ENCODE data around the gene ASCC3.

Gene ASCC3

DNA sequence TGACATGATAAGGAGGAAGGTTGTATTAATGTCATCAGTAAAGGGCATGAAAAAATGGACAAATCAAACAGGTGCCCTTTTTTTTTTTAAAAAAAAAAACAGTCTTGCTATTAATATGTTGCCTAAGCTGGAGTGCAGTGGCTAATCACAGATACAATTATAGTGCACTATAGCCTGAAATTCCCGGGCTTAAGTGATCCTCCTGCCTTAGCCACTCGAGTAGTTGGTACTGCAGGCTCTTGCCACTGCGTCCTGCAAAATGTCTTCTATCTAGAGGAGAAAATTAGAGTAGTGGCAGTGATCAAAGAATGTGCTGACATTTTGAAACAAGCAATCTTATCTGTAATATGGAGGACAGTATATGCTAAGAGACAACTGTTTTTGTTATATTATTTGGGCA lies 127.7 kb downstream of the ASCC3 start:
- TF ChIP-seq YY1 (IDR thresholded peaks at IDR 0.05; ENCODE audit: low read depth): no peak
- TF ChIP-seq CREB1 (IDR thresholded peaks at IDR 0.05; ENCODE audit: low read depth): no peak
- no peak for TF ChIP-seq NFIC (IDR thresholded peaks at IDR 0.05)
- TF ChIP-seq TAF1 (IDR thresholded peaks at IDR 0.05; ENCODE audit: low read depth): no peak
- no peak for TF ChIP-seq CEBPB (IDR thresholded peaks at IDR 0.05)
- no peak for TF ChIP-seq RAD21 (IDR thresholded peaks at IDR 0.05; ENCODE audit: low read depth)
- TF ChIP-seq FOXM1 (IDR thresholded peaks at IDR 0.05; ENCODE audit: borderline replicate concordance, low read depth): no peak
- TF ChIP-seq, protein P1, sequence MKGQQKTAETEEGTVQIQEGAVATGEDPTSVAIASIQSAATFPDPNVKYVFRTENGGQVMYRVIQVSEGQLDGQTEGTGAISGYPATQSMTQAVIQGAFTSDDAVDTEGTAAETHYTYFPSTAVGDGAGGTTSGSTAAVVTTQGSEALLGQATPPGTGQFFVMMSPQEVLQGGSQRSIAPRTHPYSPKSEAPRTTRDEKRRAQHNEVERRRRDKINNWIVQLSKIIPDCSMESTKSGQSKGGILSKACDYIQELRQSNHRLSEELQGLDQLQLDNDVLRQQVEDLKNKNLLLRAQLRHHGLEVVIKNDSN (IDR thresholded peaks at IDR 0.05): no peak
- no peak for TF ChIP-seq EGR1 (IDR thresholded peaks at IDR 0.05)
- TF ChIP-seq, protein P2, sequence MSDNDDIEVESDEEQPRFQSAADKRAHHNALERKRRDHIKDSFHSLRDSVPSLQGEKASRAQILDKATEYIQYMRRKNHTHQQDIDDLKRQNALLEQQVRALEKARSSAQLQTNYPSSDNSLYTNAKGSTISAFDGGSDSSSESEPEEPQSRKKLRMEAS (IDR thresholded peaks at IDR 0.05): no peak
- TF ChIP-seq, protein P3, sequence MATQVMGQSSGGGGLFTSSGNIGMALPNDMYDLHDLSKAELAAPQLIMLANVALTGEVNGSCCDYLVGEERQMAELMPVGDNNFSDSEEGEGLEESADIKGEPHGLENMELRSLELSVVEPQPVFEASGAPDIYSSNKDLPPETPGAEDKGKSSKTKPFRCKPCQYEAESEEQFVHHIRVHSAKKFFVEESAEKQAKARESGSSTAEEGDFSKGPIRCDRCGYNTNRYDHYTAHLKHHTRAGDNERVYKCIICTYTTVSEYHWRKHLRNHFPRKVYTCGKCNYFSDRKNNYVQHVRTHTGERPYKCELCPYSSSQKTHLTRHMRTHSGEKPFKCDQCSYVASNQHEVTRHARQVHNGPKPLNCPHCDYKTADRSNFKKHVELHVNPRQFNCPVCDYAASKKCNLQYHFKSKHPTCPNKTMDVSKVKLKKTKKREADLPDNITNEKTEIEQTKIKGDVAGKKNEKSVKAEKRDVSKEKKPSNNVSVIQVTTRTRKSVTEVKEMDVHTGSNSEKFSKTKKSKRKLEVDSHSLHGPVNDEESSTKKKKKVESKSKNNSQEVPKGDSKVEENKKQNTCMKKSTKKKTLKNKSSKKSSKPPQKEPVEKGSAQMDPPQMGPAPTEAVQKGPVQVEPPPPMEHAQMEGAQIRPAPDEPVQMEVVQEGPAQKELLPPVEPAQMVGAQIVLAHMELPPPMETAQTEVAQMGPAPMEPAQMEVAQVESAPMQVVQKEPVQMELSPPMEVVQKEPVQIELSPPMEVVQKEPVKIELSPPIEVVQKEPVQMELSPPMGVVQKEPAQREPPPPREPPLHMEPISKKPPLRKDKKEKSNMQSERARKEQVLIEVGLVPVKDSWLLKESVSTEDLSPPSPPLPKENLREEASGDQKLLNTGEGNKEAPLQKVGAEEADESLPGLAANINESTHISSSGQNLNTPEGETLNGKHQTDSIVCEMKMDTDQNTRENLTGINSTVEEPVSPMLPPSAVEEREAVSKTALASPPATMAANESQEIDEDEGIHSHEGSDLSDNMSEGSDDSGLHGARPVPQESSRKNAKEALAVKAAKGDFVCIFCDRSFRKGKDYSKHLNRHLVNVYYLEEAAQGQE (IDR thresholded peaks at IDR 0.05; ENCODE audit: low read depth): no peak
- no peak for TF ChIP-seq ZBTB7A (IDR thresholded peaks at IDR 0.05; ENCODE audit: low read depth)
- no peak for TF ChIP-seq TCF12 (IDR thresholded peaks at IDR 0.05; ENCODE audit: low read depth)
- no peak for TF ChIP-seq TEAD4 (IDR thresholded peaks at IDR 0.05)

DNA sequence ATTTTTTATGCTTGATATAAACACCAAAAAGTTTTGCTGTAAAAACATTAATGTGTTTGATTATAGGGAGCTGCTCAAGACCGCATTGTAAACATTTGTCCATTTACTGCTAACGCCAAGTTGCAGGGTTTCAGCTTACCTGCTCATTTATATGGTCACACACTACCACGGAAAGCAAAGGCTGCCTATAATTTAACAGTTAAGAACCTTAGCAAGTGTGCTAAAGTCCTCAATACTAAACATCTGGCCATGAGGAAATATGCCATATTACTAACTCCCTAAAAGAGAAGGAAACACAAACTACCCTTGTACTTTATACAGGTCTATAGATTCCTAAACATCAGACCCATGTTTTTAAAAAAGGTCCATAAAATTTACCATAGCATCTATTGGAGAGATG lies 129.5 kb downstream of the ASCC3 start:
- TF ChIP-seq ZBTB7A (IDR thresholded peaks at IDR 0.05; ENCODE audit: low read depth) (no peak), CEBPB (IDR thresholded peaks at IDR 0.05) (no peak), NFIC (IDR thresholded peaks at IDR 0.05) (no peak), FOXM1 (IDR thresholded peaks at IDR 0.05; ENCODE audit: borderline replicate concordance, low read depth) (no peak), EGR1 (IDR thresholded peaks at IDR 0.05) (no peak), EP300 (IDR thresholded peaks at IDR 0.05; ENCODE audit: borderline replicate concordance) (no peak), YY1 (IDR thresholded peaks at IDR 0.05; ENCODE audit: low read depth) (no peak), RAD21 (IDR thresholded peaks at IDR 0.05; ENCODE audit: low read depth) (no peak), TCF12 (IDR thresholded peaks at IDR 0.05; ENCODE audit: low read depth) (no peak), TEAD4 (IDR thresholded peaks at IDR 0.05) (no peak)
- TF ChIP-seq, protein P3 (IDR thresholded peaks at IDR 0.05; ENCODE audit: low read depth): no peak
- TF ChIP-seq, protein P1 (IDR thresholded peaks at IDR 0.05): no peak

DNA sequence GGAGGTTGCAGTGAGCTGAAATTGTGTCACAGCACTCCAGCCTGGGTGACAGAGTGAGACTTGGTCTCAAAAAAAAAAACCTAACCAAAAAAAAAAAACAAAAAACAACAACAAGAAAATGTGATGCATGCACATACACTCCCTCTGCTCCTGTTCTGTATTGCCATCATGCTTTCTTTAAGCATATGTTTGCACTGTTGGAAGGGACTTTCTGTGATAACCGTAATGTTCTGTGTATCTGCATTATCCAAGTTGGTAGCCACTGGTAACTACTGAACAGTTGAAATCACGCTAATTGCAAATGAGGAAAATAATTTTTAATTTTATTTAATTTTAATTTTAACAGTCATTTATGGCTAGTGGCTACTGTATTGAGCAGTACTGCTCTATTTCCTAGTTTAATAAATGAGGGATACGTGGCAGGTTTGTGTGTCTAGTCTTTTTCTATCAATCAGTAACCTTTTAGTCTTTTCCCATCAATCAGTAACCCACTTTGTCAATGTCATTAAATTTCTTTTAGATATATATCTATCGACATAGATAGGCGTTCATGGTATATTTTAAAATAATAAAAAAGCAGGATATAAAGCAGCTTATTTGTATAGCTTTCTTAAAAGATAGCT lies 135.6 kb downstream of the ASCC3 start:
- TF ChIP-seq FOXM1 (IDR thresholded peaks at IDR 0.05; ENCODE audit: borderline replicate concordance, low read depth): no peak
- no peak for TF ChIP-seq NFIC (IDR thresholded peaks at IDR 0.05)
- TF ChIP-seq EGR1 (IDR thresholded peaks at IDR 0.05): no peak
- TF ChIP-seq YY1 (IDR thresholded peaks at IDR 0.05; ENCODE audit: low read depth): no peak
- TF ChIP-seq, protein P1 (IDR thresholded peaks at IDR 0.05): no peak
- TF ChIP-seq TEAD4 (IDR thresholded peaks at IDR 0.05): no peak
- no peak for TF ChIP-seq CEBPB (IDR thresholded peaks at IDR 0.05)
- no peak for TF ChIP-seq TAF1 (IDR thresholded peaks at IDR 0.05; ENCODE audit: low read depth)
- TF ChIP-seq, protein P3 (IDR thresholded peaks at IDR 0.05; ENCODE audit: low read depth): no peak
- TF ChIP-seq, protein P2 (IDR thresholded peaks at IDR 0.05): no peak
- TF ChIP-seq TCF12 (IDR thresholded peaks at IDR 0.05; ENCODE audit: low read depth): no peak
- no peak for TF ChIP-seq EP300 (IDR thresholded peaks at IDR 0.05; ENCODE audit: borderline replicate concordance)
- TF ChIP-seq CREB1 (IDR thresholded peaks at IDR 0.05; ENCODE audit: low read depth): no peak
- TF ChIP-seq ZBTB7A (IDR thresholded peaks at IDR 0.05; ENCODE audit: low read depth): no peak

DNA sequence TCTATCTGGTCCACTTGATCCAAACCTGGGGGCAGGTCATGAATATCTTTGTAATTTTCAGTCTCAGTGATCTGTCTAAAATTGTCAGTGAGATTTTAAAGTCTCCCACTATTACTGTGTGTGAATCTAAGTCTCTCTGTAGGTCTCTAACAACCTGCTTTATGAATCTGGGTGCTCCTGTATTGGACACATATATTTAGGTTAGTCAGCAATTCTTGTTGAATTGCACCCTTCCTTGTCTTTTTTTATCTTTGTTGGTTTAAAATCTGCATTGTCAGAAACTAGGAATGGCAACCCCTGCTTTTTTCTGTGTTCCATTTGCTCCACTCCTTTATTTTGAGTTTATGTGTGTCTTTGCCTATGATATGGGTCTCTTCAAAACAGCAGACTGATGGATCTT lies 140.7 kb downstream of the ASCC3 start:
- no peak for TF ChIP-seq ZBTB7A (IDR thresholded peaks at IDR 0.05; ENCODE audit: low read depth)
- TF ChIP-seq CREB1 (IDR thresholded peaks at IDR 0.05; ENCODE audit: low read depth): no peak
- TF ChIP-seq FOXM1 (IDR thresholded peaks at IDR 0.05; ENCODE audit: borderline replicate concordance, low read depth): no peak
- no peak for TF ChIP-seq TCF12 (IDR thresholded peaks at IDR 0.05; ENCODE audit: low read depth)
- no peak for TF ChIP-seq TEAD4 (IDR thresholded peaks at IDR 0.05)
- TF ChIP-seq RAD21 (IDR thresholded peaks at IDR 0.05; ENCODE audit: low read depth): no peak
- no peak for TF ChIP-seq EP300 (IDR thresholded peaks at IDR 0.05; ENCODE audit: borderline replicate concordance)
- no peak for TF ChIP-seq YY1 (IDR thresholded peaks at IDR 0.05; ENCODE audit: low read depth)
- no peak for TF ChIP-seq EGR1 (IDR thresholded peaks at IDR 0.05)
- TF ChIP-seq, protein P1 (IDR thresholded peaks at IDR 0.05): no peak
- TF ChIP-seq NFIC (IDR thresholded peaks at IDR 0.05): no peak
- TF ChIP-seq TAF1 (IDR thresholded peaks at IDR 0.05; ENCODE audit: low read depth): no peak
